NCI-H1694 treated with DMSO at 0.1 percent for 48 hours (cell line): ENCODE measurements around the gene FOXA1.

Source experiments
- DNase-seq: peaks from one replicate; lab custom pipeline; 2025; lab: John Stamatoyannopoulos, UW

Gene FOXA1

DNA sequence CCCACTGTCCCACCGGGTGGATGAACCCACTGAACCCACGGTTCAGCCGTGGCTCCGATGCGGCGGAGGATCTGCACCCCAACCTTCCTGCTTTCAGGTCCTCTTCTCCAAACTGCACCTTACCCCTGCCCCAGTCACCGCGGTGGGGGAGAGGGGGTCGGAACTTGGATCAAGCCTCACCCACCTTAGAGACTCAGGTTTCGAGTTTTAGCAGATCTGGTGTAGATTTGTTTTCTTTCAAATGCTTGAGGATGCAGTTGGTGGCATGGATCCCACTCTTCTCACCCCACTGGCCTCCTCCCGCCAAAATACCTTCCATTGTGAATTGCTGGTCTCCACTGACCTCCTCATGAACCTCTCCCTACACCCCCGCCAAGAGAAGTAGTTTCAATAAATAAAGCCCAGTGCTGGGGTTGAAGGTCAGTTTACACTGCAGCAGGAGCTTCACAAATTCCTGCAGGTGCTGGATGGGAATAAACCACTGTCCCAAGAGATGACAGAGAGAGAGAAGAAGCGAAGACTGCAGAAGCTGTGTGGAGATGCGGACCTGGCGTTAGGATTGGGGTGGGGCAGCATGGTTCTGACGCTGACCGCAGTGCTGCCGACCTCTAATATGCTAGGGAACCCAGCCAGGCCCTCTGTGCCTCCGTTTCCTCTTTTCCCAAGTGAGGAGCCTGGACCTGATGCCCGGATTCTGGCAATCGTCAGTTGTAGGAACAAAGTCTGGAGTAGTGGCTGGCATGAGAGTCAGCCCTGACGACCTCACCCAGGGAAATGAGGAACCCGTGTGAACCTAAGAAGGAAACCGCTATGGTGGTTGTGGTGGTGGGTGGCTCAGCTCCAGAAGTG is 7.8 kb upstream of the FOXA1 start:
- DNase-seq = no peak

DNA sequence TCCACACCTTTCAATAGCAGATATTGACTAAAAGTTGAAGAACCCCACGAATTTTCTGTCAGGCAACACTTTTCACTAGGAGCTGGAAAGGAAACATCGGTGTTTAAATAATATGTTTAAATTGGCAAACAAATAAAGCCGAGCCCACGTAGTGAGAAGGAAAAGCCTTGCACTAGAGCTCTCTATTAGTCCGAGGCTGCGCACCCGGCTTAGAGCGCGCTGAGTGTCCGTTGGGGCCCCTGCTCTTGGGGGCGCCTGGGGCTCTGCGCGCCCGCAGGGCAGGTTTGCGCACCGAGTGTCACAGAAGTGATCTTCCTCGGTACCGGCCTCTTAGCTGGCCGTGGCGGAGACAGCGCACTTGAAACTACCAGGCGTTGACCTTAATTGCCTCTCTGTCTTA is 6.8 kb upstream of the FOXA1 start:
- no peak for DNase-seq

DNA sequence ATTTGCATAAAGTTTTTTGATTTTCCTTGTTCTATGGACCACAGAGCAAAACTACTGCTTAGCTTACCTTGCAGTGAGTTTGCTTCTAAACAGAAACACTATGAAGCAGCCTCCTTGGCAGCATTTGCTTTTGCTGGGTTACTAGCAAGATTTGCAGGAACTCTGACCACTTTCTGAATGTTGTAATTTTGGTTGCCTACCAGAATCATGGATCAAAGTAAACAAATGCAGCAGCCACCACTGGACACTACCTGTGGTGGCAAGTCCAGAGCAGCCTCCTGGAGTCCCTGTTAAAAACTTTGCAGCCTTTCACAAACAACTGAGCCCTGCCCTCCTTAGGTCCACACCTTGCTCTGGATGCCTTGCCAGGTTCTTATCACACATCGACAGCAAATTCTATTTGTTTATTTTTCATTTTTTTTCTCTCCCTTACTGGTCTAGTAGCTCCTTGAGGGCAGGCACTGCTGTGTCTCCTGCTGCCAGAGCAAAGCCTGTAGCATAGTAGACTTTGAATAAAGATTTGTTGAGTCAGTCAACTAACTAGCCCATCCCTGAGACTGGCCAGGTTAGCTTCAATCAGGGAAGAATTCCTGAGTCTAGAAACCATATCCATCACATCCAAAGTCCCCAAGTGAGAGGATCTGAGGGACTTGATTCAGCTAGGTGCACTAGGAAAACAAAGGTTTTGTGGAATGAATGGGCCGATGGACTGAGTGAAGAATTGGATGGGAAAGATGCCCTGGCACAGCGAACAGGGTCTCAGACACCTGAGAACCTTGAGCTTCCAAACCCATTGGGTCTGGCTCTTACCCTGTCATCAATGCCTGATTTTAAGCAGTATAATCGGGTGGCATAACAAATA is 6.1 kb upstream of the FOXA1 start:
- DNase-seq = no peak

GRCh38 chr14:37599507-37600368 is 4.7 kb upstream of the FOXA1 start:
- DNase-seq = no peak

DNA sequence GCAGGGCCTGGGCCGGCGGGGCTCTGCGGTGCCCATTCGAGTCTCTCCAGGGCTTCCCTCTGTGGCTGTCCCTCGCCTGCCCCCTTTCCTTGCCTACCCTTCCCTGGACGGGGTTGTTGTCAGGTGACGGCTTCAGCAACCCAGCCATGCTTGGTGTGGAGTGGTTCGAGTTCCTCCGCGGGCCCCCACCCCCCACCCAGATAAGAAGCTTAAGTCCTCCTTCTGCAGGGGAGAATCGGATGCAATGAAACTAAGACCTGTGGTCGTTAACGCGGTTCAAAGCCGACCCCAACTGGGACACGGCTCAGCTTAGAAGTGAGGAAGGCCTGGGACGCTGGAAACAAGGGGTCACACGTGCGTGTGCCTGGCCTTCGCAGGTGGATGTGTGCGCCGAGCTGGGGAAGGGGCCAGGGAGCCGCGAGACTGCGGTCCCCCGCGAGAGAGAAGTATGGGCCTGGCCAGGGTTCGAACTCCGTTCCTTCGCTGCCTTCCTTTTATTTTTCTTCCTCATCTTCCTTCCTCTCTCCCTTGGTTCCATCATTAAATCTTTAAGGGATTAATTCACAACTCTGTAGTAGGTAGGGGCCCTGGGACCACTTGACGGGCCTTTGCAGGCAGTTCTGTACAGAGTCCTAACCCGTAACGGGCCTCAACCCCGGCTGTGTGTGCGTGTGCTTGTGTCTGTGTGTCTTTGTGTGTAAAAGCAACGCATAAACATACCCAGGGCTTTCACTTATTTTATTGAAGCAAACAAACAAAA is 3.9 kb upstream of the FOXA1 start:
- DNase-seq = no peak

DNA sequence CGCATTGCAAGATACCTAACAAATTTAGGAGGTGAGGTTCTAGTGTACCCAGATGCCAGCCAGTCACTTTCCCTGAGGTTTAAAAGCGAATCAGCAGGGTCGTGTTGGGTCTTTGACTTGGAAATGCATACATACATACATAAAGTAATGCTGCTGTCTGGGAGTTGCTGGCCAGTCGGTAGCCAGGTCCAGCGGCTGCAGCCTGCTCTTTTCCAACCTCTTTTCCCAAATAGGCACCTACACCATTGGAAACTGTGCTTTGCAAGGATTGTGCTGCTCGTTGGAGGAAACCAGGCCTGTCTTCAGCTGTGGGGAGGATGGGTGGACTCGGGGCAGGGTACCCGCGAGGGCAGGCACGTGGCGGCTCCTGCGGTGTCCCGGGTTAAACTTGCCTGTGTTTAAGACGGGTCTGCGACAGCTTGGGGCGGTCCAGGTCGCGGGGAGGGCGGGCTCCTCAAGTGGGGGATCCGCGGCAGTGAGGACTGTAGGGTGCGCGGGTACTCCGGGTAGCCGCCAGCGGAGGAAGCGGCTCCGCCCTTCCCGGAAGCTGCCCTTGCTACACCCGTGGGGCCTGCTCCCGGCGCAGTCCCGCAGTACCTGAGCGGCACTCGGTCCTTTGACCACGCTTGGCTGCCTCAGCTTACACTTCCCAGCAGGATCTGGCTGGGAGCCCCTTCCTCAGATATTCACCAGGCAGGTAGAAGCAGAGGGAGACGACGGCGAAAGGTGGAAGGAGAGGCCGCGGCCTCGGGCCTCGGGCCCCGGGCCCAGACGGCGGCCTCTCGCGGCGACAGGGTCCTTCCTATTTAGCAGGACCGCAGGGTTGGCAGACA is 3.1 kb upstream of the FOXA1 start:
- no peak for DNase-seq

- DNase-seq = no peak
Measured at GRCh38 chr14:37597538-37597913, 2.5 kb upstream of the FOXA1 start.

DNA sequence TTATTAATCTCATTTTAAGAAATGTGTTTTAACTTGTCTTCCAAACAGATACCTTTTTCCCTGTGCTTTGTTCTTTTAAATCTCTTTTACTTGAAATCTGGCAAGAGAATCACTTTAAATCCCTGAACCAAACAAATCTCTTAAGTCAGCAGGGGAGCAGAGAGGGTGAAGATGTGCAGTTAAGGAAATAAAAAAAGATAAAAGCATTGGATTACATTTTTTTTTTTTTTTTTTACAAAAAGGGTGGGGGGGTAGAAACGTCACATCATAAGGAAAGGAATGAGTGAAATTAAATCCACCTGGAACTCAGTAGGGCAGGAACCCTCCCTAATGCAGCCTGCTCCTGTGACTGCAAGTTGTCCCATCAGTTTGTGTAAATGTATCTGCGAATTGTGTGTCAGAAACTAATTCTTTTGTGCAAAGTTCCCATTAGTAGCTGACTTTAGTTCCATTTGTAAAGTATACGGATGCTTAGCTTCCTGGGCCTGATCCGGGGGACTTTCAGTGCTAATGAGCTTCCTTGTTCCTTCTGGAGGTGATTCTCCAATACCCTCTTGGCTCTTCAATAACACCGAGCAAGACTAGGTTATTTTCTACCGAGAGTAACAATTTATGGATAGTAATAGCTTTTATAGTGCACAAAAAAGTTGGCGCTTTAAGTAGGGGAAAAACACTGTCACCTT is 1.9 kb upstream of the FOXA1 start:
- DNase-seq = no peak

- peak; percentile 88 for DNase-seq
Measured at GRCh38 chr14:37595809-37596621, 966 bp upstream of the FOXA1 start.

GRCh38 chr14:37594238-37594970 is 645 bp downstream of the FOXA1 start:
- DNase-seq = peak; percentile 93

- no peak for DNase-seq
Measured at GRCh38 chr14:37593511-37594237, 1.4 kb downstream of the FOXA1 start.

- DNase-seq = no peak
Measured at GRCh38 chr14:37592482-37593408, 2.3 kb downstream of the FOXA1 start.

GRCh38 chr14:37591941-37592481 is 3.0 kb downstream of the FOXA1 start:
- no peak for DNase-seq

DNA sequence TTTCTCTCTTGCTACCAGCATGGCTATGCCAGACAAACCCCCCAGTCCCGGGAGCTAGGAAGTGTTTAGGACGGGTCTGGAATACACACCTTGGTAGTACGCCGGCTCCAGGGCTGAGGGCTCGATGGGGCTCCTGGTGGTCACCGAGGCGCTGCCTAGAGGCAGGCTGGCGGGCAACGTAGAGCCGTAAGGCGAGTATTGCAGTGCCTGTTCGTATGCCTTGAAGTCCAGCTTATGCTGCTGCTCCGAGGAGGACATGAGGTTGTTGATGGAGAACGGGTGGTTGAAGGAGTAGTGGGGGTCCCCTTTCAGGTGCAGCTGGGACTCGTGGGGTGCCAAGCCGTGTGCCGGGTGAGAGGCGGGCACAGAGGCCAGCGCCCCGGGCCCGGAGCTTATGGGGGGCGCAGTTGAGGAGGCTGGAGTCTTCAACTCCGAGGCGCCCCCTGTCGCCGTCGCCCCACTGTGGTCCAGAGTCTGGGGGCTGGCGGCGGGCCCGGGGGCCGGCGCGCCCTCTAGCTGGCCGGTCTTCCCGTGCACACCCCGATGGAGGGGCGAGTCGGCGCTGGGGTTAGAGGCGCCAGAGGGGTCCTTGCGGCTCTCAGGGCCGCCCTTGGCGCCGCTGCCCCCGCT is 3.6 kb downstream of the FOXA1 start:
- DNase-seq = no peak

GRCh38 chr14:37590428-37591139 is 4.5 kb downstream of the FOXA1 start:
- DNase-seq = no peak
